GM12878 (cell line): Measurements from ENCODE around the gene CACNA2D1.

Experiments used
- EGR1 ChIP-seq, 2 experiments: IDR thresholded peaks; 1 replicate in 1 of 2; 2 replicates in 1 of 2; pipeline ENCODE4 v1.6.1; 2011 to 2012; ENCODE audit warnings: low read depth in 2 of 2, low read length in 2 of 2, borderline replicate concordance in 1 of 2, mild to moderate bottlenecking in 1 of 2, moderate library complexity in 1 of 2
- POLR2A ChIP-seq: IDR thresholded peaks from 2 replicates; pipeline ENCODE4 v1.6.1; 2011; ENCODE audit warnings: low read depth, mild to moderate bottlenecking, low read length
- TAF1 ChIP-seq: IDR thresholded peaks from 2 replicates; pipeline ENCODE4 v1.6.1; 2011; ENCODE audit warnings: mild to moderate bottlenecking, low read depth, low read length, borderline replicate concordance
- TF ChIP-seq, protein P1 (sequence below), 3 experiments: IDR thresholded peaks in 2 of 3; conservative IDR thresholded peaks in 1 of 3; 2 replicates each; pipeline ENCODE4 v1.5.1; 2011; ENCODE audit warnings: low read depth in 3 of 3, low read length in 3 of 3, mild to moderate bottlenecking in 3 of 3, control low read depth in 2 of 3, moderate library complexity in 2 of 3, inconsistent platforms in 1 of 3, mixed read lengths in 1 of 3; ENCODE audit not compliant: control insufficient read depth in 2 of 3, insufficient read depth in 1 of 3; ENCODE audit errors: extremely low read depth in 1 of 3
- TF ChIP-seq, protein P2 (sequence below): IDR thresholded peaks from 2 replicates; pipeline ENCODE4 v1.6.1; 2012; ENCODE audit warnings: low read depth, low read length, improper control_type of control experiment

DNA sequence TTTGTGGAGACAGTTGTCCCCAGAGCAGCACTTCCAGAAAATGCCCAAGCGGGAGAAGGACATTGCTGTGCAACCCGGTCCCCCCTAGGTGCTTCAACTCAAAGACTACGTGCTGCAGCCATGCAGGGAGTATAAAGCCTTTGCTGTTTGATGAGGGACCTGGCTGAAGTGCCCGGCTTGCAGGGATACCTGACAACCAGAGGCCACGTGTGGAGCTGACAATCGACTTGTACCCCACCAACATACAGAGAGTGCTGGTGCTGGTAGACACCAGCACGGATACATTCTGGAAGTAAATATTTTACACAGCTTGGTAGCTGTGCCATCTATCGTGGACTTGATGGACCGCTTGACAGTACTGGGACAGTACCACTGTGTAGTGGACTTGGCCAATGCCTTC lies 240.6 kb downstream of the CACNA2D1 start:
- TF ChIP-seq, protein P1, sequence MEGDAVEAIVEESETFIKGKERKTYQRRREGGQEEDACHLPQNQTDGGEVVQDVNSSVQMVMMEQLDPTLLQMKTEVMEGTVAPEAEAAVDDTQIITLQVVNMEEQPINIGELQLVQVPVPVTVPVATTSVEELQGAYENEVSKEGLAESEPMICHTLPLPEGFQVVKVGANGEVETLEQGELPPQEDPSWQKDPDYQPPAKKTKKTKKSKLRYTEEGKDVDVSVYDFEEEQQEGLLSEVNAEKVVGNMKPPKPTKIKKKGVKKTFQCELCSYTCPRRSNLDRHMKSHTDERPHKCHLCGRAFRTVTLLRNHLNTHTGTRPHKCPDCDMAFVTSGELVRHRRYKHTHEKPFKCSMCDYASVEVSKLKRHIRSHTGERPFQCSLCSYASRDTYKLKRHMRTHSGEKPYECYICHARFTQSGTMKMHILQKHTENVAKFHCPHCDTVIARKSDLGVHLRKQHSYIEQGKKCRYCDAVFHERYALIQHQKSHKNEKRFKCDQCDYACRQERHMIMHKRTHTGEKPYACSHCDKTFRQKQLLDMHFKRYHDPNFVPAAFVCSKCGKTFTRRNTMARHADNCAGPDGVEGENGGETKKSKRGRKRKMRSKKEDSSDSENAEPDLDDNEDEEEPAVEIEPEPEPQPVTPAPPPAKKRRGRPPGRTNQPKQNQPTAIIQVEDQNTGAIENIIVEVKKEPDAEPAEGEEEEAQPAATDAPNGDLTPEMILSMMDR (IDR thresholded peaks at IDR 0.05 in 2 of 3, conservative IDR thresholded peaks at IDR 0.05 in 1 of 3; ENCODE audit: control insufficient read depth in 2 of 3, extremely low read depth in 1 of 3, insufficient read depth in 1 of 3, low read depth in 3 of 3, low read length in 3 of 3): no peak
- TF ChIP-seq POLR2A: no peak
- no peak for TF ChIP-seq EGR1 (IDR thresholded peaks at IDR 0.05; ENCODE audit: borderline replicate concordance in 1 of 2, low read depth in 2 of 2, low read length in 2 of 2)
- TF ChIP-seq, protein P2, sequence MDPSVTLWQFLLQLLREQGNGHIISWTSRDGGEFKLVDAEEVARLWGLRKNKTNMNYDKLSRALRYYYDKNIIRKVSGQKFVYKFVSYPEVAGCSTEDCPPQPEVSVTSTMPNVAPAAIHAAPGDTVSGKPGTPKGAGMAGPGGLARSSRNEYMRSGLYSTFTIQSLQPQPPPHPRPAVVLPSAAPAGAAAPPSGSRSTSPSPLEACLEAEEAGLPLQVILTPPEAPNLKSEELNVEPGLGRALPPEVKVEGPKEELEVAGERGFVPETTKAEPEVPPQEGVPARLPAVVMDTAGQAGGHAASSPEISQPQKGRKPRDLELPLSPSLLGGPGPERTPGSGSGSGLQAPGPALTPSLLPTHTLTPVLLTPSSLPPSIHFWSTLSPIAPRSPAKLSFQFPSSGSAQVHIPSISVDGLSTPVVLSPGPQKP: no peak
- TF ChIP-seq TAF1: no peak
